HG02852 (cell line): Measurements from ENCODE around the gene ADRB2.

Experiments used
- ATAC-seq: cut with Tn5 transposase; IDR thresholded peaks from one replicate; pipeline ENCODE4 v1.9.1; 2021; ENCODE audit warnings: mild to moderate bottlenecking, moderate library complexity; ENCODE audit not compliant: unreplicated experiment

Gene ADRB2

GRCh38 chr5:148805326-148806290 lies 20.8 kb upstream of the ADRB2 start:
- ATAC-seq = peak; percentile 43

GRCh38 chr5:148806520-148806931 lies 19.9 kb upstream of the ADRB2 start:
- no peak for ATAC-seq

GRCh38 chr5:148807851-148808250 lies 18.6 kb upstream of the ADRB2 start:
- no peak for ATAC-seq

- peak; percentile 67 for ATAC-seq
Observed at GRCh38 chr5:148808864-148809642, 17.4 kb upstream of the ADRB2 start.

- no peak for ATAC-seq
Observed at GRCh38 chr5:148809781-148810524, 16.5 kb upstream of the ADRB2 start.

- ATAC-seq = no peak
Observed at GRCh38 chr5:148810823-148811222, 15.6 kb upstream of the ADRB2 start.

- ATAC-seq = no peak
Observed at GRCh38 chr5:148811756-148812155, 14.7 kb upstream of the ADRB2 start.

- ATAC-seq = no peak
Observed at GRCh38 chr5:148815086-148815485, 11.3 kb upstream of the ADRB2 start.

GRCh38 chr5:148815578-148815977 lies 10.8 kb upstream of the ADRB2 start:
- ATAC-seq = no peak

- ATAC-seq = no peak
Observed at GRCh38 chr5:148816357-148816756, 10.1 kb upstream of the ADRB2 start.

GRCh38 chr5:148816782-148817181 lies 9.6 kb upstream of the ADRB2 start:
- no peak for ATAC-seq

- no peak for ATAC-seq
Observed at GRCh38 chr5:148817606-148818005, 8.8 kb upstream of the ADRB2 start.

GRCh38 chr5:148820461-148821395 lies 5.7 kb upstream of the ADRB2 start:
- ATAC-seq = no peak

- ATAC-seq = no peak
Observed at GRCh38 chr5:148823871-148824270, 2.5 kb upstream of the ADRB2 start.

GRCh38 chr5:148825716-148826052 lies 727 bp upstream of the ADRB2 start:
- no peak for ATAC-seq

GRCh38 chr5:148826739-148827070 lies 294 bp downstream of the ADRB2 start:
- no peak for ATAC-seq

- no peak for ATAC-seq
Observed at GRCh38 chr5:148827723-148828122, 1.3 kb downstream of the ADRB2 start.

GRCh38 chr5:148828511-148829247 lies 2.3 kb downstream of the ADRB2 start:
- no peak for ATAC-seq

- ATAC-seq = no peak
Observed at GRCh38 chr5:148829248-148829594, 2.8 kb downstream of the ADRB2 start.

GRCh38 chr5:148829734-148830133 lies 3.3 kb downstream of the ADRB2 start:
- ATAC-seq = no peak
